ENCODE measurements around the gene CTIF.

Gene CTIF

DNA sequence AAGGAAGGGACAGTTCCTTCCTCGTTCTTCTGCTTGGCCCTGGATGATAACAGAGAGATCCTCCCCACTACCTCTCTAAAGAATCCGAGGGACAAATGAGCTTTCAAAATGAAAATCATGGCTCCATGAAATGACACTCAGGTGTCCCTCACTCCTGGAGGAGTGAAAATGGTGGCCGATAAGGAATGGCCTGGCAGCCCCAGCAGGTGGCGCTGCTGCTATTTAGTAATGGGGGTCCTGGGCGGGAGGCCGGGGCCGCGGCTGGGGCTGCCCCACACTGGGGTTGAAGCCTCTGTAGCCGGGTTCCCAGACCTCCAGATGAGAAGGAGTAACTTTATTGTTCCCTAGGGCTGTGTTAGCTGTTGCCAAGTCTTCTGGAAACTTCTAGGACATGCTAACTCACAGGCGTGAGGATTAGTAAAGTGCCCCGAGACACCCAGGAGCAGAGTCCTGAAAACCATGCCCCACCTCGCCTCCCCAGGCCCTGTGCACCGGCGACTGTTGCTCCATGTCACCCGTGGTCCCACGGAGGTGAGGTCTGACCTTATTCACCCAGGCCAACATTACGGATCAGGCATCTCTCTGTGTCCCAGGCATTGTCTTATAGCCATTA lies 138.0 kb downstream of the CTIF start:
- no peak overlapping the region for H3K4me3 ChIP-seq (ENCODE audit: low read depth, low read length)
- TF ChIP-seq CTCF (IDR thresholded peaks at IDR 0.05; ENCODE audit: insufficient read depth, low read length, missing control alignments): peak; percentile 79
- CTCF ChIA-PET: interaction anchor here (0.6 to 21.2 kb wide), 26 partner anchors 9 to 739 kb away, joined by 3 to 286 read pairs (median 4); no protein-coding TSS in a partner anchor
- DNase-seq (ENCODE audit: low read depth, low spot score): no peak
- POLR2A ChIA-PET: no interaction called here

DNA sequence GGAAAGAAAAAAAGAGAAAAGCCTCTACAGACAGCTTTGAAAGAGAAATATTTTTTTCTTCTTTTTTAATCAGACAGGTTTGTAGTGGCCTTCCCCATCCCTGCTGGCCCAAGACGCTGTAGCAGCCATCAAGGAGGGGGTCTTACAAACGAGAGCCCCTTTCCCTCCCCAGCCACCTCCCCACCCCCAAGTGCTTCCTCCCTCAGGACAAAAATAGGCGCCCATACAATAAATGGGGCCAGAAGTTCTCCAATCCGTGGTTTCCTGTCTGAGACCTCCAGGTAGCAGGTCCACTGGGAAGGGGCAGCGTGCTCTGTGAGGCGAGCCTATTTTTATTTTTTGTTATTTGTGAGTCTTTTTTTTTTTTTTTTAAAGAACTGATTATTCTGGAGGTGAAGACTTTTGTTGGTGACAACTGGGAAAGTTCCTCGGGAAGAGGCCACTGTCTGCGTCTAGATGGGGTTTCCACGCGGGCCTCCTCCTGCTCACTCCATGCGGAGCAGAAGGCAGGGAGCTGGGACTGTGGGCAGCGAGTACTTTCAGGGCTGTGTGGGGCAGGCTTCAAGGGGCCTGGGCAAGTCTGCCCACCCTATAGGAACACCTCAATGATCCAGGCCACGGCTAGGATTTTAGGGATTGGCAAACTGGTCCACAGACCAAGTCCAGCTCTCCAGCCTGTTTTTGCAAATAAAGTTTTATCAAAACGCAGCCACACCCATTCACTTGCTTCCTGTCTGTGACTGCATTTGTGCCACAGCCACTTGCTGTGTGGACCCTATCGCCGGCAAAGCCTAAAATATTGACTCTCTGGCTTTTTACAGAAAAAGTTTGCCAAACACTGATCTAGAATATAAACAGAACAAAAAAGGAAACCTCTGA lies 139.6 kb downstream of the CTIF start:
- DNase-seq (ENCODE audit: low read depth, low spot score): no peak
- ChIA-PET CTCF (interaction anchor here (0.7 to 21.2 kb wide), 15 partner anchors 7 to 737 kb away, joined by 3 to 286 read pairs (median 3); no protein-coding TSS in a partner anchor), POLR2A (no interaction called here)
- H3K4me3 ChIP-seq (ENCODE audit: low read depth, low read length): no peak overlapping the region
- TF ChIP-seq CTCF (IDR thresholded peaks at IDR 0.05; ENCODE audit: insufficient read depth, low read length, missing control alignments): no peak

DNA sequence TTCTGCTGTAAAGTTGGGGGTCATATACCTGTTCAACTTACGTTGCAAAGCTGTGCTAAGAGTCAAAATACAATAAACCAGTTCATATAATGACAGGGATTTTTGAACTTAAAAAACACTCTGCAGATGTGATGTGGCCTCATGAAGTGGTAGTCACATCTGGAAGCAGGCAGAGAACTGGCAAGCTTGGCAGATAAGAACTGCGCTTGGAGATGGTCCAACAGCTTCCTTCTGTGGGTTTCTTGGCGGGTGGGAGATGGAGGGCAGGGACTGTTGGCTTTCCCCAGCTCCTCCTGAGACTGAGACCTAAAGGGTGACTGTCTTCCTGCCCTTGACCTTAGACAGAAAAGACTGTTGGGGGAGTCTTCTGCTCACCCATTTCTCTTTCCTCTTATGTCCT lies 140.4 kb downstream of the CTIF start:
- ChIA-PET CTCF (interaction anchor here (0.9 to 21.2 kb wide), 7 partner anchors 15 to 737 kb away, joined by 3 to 286 read pairs (median 3); no protein-coding TSS in a partner anchor), POLR2A (no interaction called here)
- TF ChIP-seq CTCF (IDR thresholded peaks at IDR 0.05; ENCODE audit: insufficient read depth, low read length, missing control alignments): no peak
- H3K4me3 ChIP-seq (ENCODE audit: low read depth, low read length): no peak overlapping the region
- no peak for DNase-seq (ENCODE audit: low read depth, low spot score)

GRCh38 chr18:48680339-48681250 lies 141.8 kb downstream of the CTIF start:
- POLR2A ChIA-PET: no interaction called here
- no peak for TF ChIP-seq CTCF (IDR thresholded peaks at IDR 0.05; ENCODE audit: insufficient read depth, low read length, missing control alignments)
- DNase-seq (ENCODE audit: low read depth, low spot score): no peak
- CTCF ChIA-PET: no interaction called here
- no peak overlapping the region for H3K4me3 ChIP-seq (ENCODE audit: low read depth, low read length)

- no peak overlapping the region for H3K4me3 ChIP-seq (ENCODE audit: low read depth, low read length)
- DNase-seq (ENCODE audit: low read depth, low spot score): no peak
- no peak for TF ChIP-seq CTCF (IDR thresholded peaks at IDR 0.05; ENCODE audit: insufficient read depth, low read length, missing control alignments)
- CTCF ChIA-PET: interaction anchor here (5.9 kb wide), 1 partner anchor 7 kb away, joined by 44 read pairs; no protein-coding TSS in a partner anchor
- POLR2A ChIA-PET: no interaction called here
Observed at GRCh38 chr18:48682768-48683167, 143.9 kb downstream of the CTIF start.
